GM21619 (cell line): ENCODE measurements around the gene MRPL50.

Experiments used
- ATAC-seq: cut with Tn5 transposase; IDR thresholded peaks from one replicate; pipeline ENCODE4 v1.9.1; 2021; ENCODE audit not compliant: unreplicated experiment

The MRPL50 gene

GRCh38 chr9:101380295-101380694 lies 18.1 kb downstream of the MRPL50 start:
- no peak for ATAC-seq

- no peak for ATAC-seq
Observed at GRCh38 chr9:101376111-101376848, 22.1 kb downstream of the MRPL50 start.

GRCh38 chr9:101375546-101375945 lies 22.9 kb downstream of the MRPL50 start:
- no peak for ATAC-seq

GRCh38 chr9:101372327-101373118 lies 25.9 kb downstream of the MRPL50 start:
- no peak for ATAC-seq

- no peak for ATAC-seq
Observed at GRCh38 chr9:101371813-101372212, 26.6 kb downstream of the MRPL50 start.

GRCh38 chr9:101369884-101370531 lies 28.4 kb downstream of the MRPL50 start:
- no peak for ATAC-seq

GRCh38 chr9:101369286-101369685 lies 29.1 kb downstream of the MRPL50 start:
- no peak for ATAC-seq

GRCh38 chr9:101367323-101367722 lies 31.1 kb downstream of the MRPL50 start:
- no peak for ATAC-seq

GRCh38 chr9:101366038-101366756 lies 32.2 kb downstream of the MRPL50 start:
- ATAC-seq = no peak

GRCh38 chr9:101365181-101365580 lies 33.2 kb downstream of the MRPL50 start:
- ATAC-seq = no peak

GRCh38 chr9:101362450-101362849 lies 36.0 kb downstream of the MRPL50 start:
- no peak for ATAC-seq

- ATAC-seq = no peak
Observed at GRCh38 chr9:101360647-101361046, 37.8 kb downstream of the MRPL50 start.

- ATAC-seq = no peak
Observed at GRCh38 chr9:101359679-101360078, 38.7 kb downstream of the MRPL50 start.

- no peak for ATAC-seq
Observed at GRCh38 chr9:101356619-101357018, 41.8 kb downstream of the MRPL50 start.

GRCh38 chr9:101354765-101355708 lies 43.4 kb downstream of the MRPL50 start:
- ATAC-seq = no peak

GRCh38 chr9:101354143-101354764 lies 44.2 kb downstream of the MRPL50 start:
- ATAC-seq = no peak

- ATAC-seq = no peak
Observed at GRCh38 chr9:101353683-101354082, 44.7 kb downstream of the MRPL50 start.

- ATAC-seq = no peak
Observed at GRCh38 chr9:101352892-101353463, 45.4 kb downstream of the MRPL50 start.

GRCh38 chr9:101350285-101350684 lies 48.1 kb downstream of the MRPL50 start:
- no peak for ATAC-seq
